Stimulated activated CD4-positive, alpha-beta T cell treated with anti-CD3 and anti-CD28 coated beads, Interleukin-4, amount 100 ng/mL, for 48 hours (primary cell): Measurements from ENCODE around the gene VAPA.

Source experiments
- DNase-seq, 2 donors: peaks; one replicate each; pipeline ENCODE4 v3.0.0-alpha.2; 2020; ENCODE audit warnings: low read depth in 2 of 2

The VAPA gene

GRCh38 chr18:9941103-9941502 is 27.3 kb downstream of the VAPA start:
- no peak for DNase-seq

GRCh38 chr18:9941660-9942059 is 27.8 kb downstream of the VAPA start:
- DNase-seq, result no peak

DNA sequence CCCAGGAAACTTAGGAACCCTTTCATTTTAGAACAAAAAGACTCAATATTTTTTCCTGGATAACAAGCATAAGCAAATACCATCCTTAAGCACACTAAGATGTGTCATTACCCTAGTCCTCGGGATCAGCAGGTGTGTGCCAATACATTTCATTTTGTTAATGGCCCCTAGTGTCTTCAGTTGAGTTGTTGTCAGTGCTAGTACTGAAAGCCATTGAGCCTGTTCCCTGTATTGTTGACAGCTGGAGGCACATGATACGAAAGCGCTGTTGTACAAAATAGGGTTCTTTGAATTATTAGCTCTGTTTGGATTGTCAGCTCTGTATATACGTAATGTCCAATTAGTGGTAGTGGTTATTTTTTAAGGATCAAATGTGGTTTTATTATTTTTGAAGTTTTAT is 29.5 kb downstream of the VAPA start:
- DNase-seq, result no peak

- no peak for DNase-seq
Measured at GRCh38 chr18:9944805-9945204, 31.0 kb downstream of the VAPA start.

DNA sequence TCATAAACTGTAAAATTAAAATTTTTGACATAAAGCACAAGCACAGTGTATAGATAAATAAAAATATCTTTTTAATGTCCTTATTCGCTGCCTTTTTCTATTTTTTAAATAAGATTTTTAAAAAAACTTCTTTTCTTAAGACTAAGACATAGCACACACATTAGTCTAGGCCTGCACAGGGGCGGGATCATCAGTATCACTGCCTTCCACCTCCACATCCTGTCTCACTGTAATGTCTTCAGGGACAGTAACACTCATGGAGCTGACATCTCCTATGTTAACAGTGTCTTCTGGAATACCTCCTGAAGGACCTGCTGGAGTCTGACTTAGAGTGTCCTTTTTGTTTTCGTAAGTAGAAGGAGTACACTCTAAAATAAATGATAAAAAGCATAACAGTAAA is 33.0 kb downstream of the VAPA start:
- no peak for DNase-seq

GRCh38 chr18:9947248-9947647 is 33.4 kb downstream of the VAPA start:
- no peak for DNase-seq

DNA sequence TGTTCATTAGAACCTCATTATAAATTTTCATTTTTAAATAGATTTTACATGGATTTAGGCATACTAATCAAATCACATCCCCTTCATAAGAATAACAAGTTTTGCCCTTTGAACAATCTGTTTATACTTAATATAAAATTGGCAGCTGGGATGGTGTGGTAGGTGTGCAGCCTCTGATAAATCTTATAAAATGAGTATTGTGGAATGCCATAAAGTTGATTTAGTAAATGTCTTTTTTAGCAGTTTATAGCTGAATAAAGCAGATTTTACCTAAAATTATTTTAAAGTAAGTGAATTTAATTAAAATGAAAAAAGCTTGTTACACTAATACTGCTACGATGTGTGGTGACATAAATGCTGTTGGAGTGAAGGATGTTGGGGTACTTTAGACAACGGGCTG is 35.5 kb downstream of the VAPA start:
- no peak for DNase-seq

GRCh38 chr18:9949861-9950260 is 36.0 kb downstream of the VAPA start:
- no peak for DNase-seq

- no peak for DNase-seq
Measured at GRCh38 chr18:9950289-9951016, 36.6 kb downstream of the VAPA start.

DNA sequence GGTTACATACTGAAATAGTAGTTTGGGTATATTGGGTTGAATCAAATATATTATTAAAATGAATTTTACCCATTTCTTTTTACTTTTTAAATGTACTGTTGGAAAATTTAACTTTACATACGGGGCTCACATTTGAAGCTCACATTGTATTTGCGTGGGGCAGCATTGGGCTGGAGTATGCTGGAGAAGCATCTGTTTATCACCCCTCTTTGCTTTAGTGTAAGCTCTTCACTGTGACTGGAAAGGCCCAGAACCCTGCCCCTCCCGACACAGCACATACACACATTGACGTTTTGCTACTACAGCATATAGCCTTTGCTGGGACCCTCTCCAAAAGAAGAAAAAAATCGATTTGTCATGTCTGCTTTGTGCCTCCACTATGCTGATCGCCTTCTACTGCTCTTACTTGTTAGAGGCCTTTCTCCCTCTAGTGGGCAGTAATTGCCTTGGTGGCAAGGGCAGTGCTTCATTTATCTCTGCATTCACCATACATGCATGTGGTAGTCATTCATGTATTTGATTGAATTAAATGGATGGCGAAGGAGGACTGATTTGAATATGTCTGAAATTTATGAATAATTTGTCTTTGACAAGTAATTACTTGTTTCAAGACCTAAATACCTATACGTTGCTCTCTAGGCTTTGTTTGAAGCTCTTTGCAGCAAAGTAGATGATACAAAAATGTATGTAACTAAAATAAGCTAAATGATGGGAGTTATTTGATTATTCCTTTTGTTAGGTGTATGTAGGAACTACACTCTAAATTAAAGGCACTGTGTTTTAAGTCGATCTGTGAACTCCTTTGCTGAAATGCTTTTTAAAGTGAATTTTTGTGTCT is 37.4 kb downstream of the VAPA start:
- no peak for DNase-seq

DNA sequence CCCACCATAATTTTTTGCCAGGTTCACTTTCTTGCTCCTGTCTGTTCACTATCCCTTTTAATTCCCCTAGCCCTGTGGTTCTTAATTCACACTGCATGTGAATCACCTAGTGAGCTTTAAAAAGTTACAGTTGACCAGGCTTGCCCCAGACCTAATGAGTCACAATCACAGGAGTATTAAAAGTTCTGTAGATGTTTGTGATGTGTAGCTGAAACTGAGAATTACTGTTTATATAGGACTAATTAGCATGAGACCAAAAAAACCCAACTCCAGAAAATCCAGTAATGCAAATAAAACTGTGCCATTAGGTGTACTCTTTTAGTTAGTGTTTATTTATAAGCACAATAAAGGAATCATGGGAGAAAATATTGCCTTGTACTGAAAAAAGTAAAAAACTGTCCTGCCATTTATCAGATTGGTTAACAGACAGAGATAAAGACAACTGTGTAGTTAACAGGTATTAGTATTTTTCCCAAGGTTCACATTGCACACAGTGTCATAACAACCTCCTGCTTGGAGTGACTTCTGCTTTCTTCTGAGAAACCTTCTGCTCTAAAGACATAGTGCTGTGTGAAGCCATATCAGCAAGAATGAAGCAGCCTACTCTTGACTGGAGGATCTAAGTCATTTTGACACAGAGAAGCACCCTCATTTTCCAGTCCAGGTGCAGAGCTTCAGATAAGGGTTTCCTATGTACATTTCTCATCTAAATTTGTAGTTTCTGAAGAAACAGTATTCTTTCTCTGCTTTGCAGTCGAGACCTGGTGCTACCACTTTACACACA is 39.0 kb downstream of the VAPA start:
- no peak for DNase-seq

DNA sequence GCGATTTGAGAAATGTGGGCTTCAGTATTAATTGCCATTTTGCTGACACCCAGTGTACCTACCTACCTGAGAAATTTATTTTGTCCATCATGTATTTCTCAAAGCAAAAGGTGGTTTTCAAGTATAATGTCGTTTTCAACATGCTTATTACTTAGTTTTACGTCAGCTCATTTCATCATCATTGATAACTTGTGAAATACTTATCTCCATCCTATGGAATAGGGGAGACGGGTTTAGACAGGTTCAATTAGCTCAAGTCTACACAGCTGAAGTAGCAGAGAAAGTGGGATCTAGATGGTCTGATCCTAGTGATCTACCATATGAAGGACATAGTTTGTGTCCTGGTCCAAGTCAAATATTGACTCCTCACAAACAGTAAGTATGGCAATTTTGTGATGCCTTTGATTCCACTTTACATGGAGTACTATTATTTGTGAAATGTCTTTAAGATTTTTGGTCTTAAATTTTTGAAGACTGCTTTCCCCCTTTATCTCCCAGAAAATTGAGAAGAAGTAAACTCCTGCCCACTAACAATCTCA is 45.1 kb downstream of the VAPA start:
- no peak for DNase-seq

DNA sequence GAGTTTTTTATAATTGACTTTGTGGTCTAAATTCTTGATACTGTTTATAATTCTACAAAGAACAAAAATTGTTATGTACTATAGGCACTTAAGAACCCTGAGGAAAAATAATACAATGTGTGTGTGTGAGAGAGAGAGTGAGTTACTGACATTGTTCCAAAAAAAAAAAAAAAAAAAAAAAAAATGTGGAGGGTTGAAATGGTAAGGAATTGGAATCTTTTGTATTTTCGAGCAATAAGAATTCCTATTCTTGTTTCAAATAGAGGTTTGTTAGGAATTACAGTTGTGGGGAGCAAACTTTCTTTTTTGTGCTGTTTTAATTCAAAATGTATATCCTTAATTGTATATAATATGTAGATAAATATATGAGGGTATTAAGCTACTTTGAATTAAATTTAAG is 45.7 kb downstream of the VAPA start:
- no peak for DNase-seq

DNA sequence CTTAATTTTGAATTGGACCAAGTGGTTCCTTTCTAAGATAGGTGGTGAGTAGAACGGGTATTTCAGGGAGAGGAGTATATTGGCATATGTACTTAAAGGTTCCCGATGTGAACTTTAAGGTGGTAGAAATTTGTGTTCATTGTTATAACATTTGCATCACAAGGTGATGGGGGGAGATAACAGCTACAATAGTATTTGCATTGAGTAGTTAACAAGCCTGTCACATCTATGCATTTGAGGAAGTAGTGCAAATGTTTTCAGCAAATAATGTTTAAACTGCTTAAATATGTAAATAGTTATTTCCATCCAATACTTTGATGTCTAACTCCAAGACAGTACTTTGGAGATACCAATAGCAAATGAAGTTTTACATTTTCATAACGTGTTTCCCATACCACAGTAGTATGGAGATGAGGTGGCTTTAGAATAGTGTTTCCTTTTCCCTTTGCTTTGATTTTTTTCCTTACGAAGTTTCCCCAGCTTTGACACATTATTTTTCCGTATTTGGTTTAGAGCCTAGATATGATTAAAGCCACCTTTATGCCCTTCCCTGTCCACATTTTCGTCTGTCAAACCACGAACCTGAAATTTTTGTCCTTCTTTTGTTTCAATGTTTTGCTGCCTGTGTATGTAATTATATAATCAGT is 46.6 kb downstream of the VAPA start:
- no peak for DNase-seq

DNA sequence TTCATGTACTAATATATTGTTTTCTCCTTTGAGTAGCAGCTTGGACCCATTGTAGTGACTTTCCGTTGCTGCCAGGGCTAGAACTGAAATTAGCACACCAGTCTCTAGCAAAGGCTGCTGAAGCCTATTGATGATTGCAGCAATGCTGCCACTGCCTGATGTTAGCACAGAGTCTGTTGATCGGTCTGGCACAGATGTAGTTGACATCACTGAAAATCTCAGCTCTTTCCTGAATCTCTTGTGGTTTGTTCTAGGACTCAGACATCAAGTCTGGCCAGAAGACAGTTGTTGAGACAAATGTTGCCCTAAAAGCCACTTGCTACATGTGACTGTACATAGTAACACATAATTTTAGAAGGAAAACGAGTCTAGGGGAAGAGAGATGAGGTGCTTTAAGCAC is 47.2 kb downstream of the VAPA start:
- no peak for DNase-seq

- no peak for DNase-seq
Measured at GRCh38 chr18:9965711-9966624, 52.2 kb downstream of the VAPA start.

DNA sequence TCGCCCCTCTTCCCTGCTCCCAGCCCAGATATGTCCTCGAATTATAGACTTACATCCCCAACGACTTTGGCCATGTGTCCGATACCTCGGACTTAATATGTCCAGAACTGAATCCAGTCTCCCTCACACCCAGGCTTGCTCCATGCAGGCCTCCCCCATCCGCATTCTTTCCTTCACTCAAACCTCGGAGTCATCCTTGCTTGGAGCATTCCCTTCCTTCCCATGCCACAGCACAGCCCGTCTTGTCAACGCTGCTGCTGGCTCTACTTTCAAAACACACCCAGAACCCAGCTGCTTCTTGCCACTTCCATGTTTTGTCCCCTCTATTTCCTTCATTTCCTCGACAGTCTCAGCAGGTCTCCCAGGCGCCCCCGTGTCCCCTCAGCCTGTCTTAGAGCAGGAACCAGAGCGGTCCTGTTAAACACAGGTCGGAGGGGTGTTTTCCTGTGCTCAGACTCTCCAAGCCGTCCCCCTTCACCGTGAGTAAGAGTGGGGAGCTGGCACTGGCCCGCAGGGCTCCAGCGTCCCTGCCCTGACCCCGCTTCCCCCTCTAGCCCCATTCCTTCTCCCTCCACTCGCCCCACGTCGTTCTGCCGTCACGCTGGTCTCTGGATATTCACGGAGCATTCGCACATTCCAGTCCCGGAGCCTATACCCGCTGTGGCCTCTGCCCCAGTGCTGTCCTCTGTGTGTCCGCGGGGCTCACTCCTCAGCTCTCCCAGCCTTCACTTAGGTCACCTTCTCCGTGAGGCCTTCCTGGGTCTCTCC is 54.4 kb downstream of the VAPA start:
- no peak for DNase-seq

- no peak for DNase-seq
Measured at GRCh38 chr18:9969247-9969646, 55.4 kb downstream of the VAPA start.

GRCh38 chr18:9971313-9971920 is 57.6 kb downstream of the VAPA start:
- peak; percentile 54 to 59 for DNase-seq
